PC-3 (cell line): ENCODE data around the gene NFATC1. TPM values are rescaled to one million over a fixed set of nuclear protein-coding genes. Genes with fewer than 3 reads are reported as not detected.

ENCODE experiments used
- ATAC-seq: fragments of 200-7000 bp; cut with Tn5 transposase; 2 replicates; pipeline ENCODE4 v1.9.1; 2020; ENCODE audit warnings: mild to moderate bottlenecking, moderate library complexity
- BruUV-seq: library from RNA; stranded (reverse); fragments of 400-500 nt; replicated peaks from 2 replicates; lab custom pipeline; 2021; lab: Mats Ljungman, UMichigan
- CTCF ChIA-PET: fragments of 300-600 bp; sonication (Branson Sonifier 250); formaldehyde crosslinking; loops from one replicate; lab custom pipeline; 2022; ENCODE audit warnings: antibody characterized with exemption; lab: Charles Lee
- POLR2A ChIA-PET: fragments of 300-600 bp; sonication (Branson Sonifier 250); formaldehyde crosslinking; loops from one replicate; lab custom pipeline; 2022; ENCODE audit warnings: antibody characterized with exemption; ENCODE audit not compliant: unreplicated experiment; lab: Charles Lee
- DNase-seq: peaks from one replicate; pipeline ENCODE4 v3.0.0-alpha.2; 2015
- H2AFZ ChIP-seq: fragments of 300-600 bp; sonication (generic); 2 replicates; pipeline ENCODE4 v1.6.0; 2016; ENCODE audit warnings: antibody characterized with exemption, low read length
- H3F3A ChIP-seq: fragments of 300-600 bp; sonication (generic); one replicate; pipeline ENCODE4 v1.6.0; 2017; ENCODE audit warnings: antibody characterized with exemption, low read length, control low read depth, mild to moderate bottlenecking; ENCODE audit not compliant: unreplicated experiment
- H3K27ac ChIP-seq: fragments of 300-600 bp; sonication (generic); 2 replicates; pipeline ENCODE4 v1.5.1; 2016; ENCODE audit warnings: mild to moderate bottlenecking, low read length
- H3K27me3 ChIP-seq: fragments of 300-600 bp; sonication (generic); 2 replicates; pipeline ENCODE4 v1.6.1; 2016; ENCODE audit warnings: low read length, mixed read lengths
- H3K36me3 ChIP-seq: fragments of 300-600 bp; sonication (generic); 2 replicates; pipeline ENCODE4 v1.6.1; 2016; ENCODE audit warnings: low read depth, mixed run types, low read length, mixed read lengths
- H3K4me1 ChIP-seq: fragments of 300-600 bp; sonication (generic); 2 replicates; pipeline ENCODE4 v1.5.1; 2016; ENCODE audit warnings: low read length; ENCODE audit not compliant: insufficient read depth
- H3K4me2 ChIP-seq: fragments of 300-600 bp; sonication (generic); 2 replicates; pipeline ENCODE4 v1.6.0; 2016; ENCODE audit warnings: low read length
- H3K4me3 ChIP-seq: fragments of 300-600 bp; sonication (generic); 2 replicates; pipeline ENCODE4 v1.5.1; 2016; ENCODE audit warnings: mild to moderate bottlenecking, low read length, mixed read lengths
- H3K79me2 ChIP-seq: fragments of 300-600 bp; sonication (generic); 2 replicates; pipeline ENCODE4 v1.6.1; 2017; ENCODE audit warnings: low read length, mixed read lengths
- H3K9ac ChIP-seq: fragments of 300-600 bp; sonication (generic); 2 replicates; pipeline ENCODE4 v1.6.0; 2016; ENCODE audit warnings: mild to moderate bottlenecking, low read length
- H3K9me2 ChIP-seq: fragments of 300-600 bp; sonication (generic); replicated peaks from 2 replicates; pipeline ENCODE4 v1.6.1; 2016; ENCODE audit warnings: mixed run types, low read length, mixed read lengths
- H3K9me3 ChIP-seq: fragments of 300-600 bp; sonication (generic); 2 replicates; pipeline ENCODE4 v1.6.1; 2016; ENCODE audit warnings: low read length, mixed read lengths
- H4K20me1 ChIP-seq: fragments of 300-600 bp; sonication (generic); 2 replicates; pipeline ENCODE4 v1.6.1; 2016; ENCODE audit warnings: low read length, mixed read lengths
- EZH2 ChIP-seq: fragments of 300-600 bp; sonication (generic); IDR thresholded peaks from one replicate; pipeline ENCODE4 v1.6.1; 2017; ENCODE audit warnings: antibody characterized with exemption, mild to moderate bottlenecking, low read length; ENCODE audit not compliant: unreplicated experiment
- EZH2phosphoT487 ChIP-seq: fragments of 300-600 bp; sonication (generic); IDR thresholded peaks from 2 replicates; pipeline ENCODE4 v1.6.1; 2018; ENCODE audit warnings: mild to moderate bottlenecking, antibody characterized with exemption, low read length, borderline replicate concordance
- intact Hi-C: fragments of 100-400 bp; cut with micrococcal nuclease; formaldehyde crosslinking; loops from 2 replicates; pipeline ENCODE4 v1.9.0; 2023
- total RNA-seq: library from RNA; depleted of rRNA; stranded (reverse); fragments of >200 nt; gene quantifications from 2 replicates; pipeline ENCODE4 v1.2.3, GENCODE V29; 2014
- TF ChIP-seq, protein P1 (sequence below): fragments of 300-600 bp; sonication (generic); conservative IDR thresholded peaks from 2 replicates; pipeline ENCODE4 v1.5.1; 2017; ENCODE audit warnings: antibody characterized with exemption, low read depth, mild to moderate bottlenecking, low read length

NFATC1 gene
- total RNA-seq, 1 experiment from 2014 or later, result 5.9 TPM

DNA sequence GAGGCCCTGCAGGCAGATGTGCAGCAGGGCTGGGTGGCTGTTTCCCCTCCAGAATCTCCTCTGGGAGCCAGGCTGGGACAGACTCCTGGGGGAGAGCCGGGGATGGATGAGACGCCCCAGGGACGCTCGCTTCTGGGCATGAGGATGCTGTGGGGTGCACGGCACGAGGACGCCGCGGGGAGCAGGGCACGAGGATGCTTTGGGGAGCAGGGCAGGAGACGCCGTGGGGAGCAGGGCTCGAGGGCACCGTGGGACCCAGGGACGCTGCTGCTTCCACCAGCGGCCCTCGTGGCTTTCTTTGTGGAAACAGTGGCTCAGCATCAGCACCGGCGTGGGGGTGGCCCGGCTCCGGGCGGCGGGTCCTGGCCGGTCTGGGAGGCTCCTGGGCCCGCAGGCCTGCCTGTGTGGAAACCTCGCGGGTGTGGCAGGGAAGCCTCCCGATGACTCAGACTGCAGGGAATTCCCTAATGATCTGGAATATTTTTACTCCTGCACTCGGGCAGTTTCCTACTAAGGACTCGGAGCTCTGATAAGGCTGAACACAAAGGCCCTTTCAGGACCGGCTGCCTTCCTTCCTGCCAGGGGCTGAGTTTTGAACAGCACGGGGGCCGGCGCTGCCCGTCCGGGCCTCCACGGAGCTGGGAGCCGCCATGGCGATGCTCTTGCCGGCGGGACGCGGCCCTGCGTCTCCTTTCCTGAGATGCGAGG is 62.6 kb downstream of the NFATC1 start:
- no peaks in the 10 kb centered on the region for H3K9me2 ChIP-seq
- peak; percentile 80 for DNase-seq
- peak; percentile 94 for ATAC-seq
- no peaks in the 10 kb centered on the region for H3K36me3 ChIP-seq
- H3K4me1 ChIP-seq, result peaks cover 11% of the 10 kb centered on the region
- H3K4me3 ChIP-seq, result no peak overlapping the region
- peak overlapping the region; percentile 69 for H3K4me2 ChIP-seq
- peak overlapping the region; percentile 49 for H3K27ac ChIP-seq
- intact Hi-C loops, result no loop called here
- no peaks in the 10 kb centered on the region for H4K20me1 ChIP-seq
- POLR2A ChIA-PET, result no interaction called here
- H3K27me3 ChIP-seq, result no peaks in the 10 kb centered on the region
- no peaks in the 10 kb centered on the region for H3F3A ChIP-seq
- CTCF ChIA-PET, result no interaction called here
- H3K79me2 ChIP-seq, result no peaks in the 10 kb centered on the region
- H3K9me3 ChIP-seq, result no peaks in the 10 kb centered on the region
- no peak for TF ChIP-seq EZH2
- TF ChIP-seq EZH2phosphoT487, result no peak
- TF ChIP-seq, protein P1, sequence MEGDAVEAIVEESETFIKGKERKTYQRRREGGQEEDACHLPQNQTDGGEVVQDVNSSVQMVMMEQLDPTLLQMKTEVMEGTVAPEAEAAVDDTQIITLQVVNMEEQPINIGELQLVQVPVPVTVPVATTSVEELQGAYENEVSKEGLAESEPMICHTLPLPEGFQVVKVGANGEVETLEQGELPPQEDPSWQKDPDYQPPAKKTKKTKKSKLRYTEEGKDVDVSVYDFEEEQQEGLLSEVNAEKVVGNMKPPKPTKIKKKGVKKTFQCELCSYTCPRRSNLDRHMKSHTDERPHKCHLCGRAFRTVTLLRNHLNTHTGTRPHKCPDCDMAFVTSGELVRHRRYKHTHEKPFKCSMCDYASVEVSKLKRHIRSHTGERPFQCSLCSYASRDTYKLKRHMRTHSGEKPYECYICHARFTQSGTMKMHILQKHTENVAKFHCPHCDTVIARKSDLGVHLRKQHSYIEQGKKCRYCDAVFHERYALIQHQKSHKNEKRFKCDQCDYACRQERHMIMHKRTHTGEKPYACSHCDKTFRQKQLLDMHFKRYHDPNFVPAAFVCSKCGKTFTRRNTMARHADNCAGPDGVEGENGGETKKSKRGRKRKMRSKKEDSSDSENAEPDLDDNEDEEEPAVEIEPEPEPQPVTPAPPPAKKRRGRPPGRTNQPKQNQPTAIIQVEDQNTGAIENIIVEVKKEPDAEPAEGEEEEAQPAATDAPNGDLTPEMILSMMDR, result no peak
- H2AFZ ChIP-seq, result no peak overlapping the region
- BruUV-seq, result no TSS peak
- H3K9ac ChIP-seq, result peak overlapping the region; percentile 27; the same call in 1 of the 2 replicates

DNA sequence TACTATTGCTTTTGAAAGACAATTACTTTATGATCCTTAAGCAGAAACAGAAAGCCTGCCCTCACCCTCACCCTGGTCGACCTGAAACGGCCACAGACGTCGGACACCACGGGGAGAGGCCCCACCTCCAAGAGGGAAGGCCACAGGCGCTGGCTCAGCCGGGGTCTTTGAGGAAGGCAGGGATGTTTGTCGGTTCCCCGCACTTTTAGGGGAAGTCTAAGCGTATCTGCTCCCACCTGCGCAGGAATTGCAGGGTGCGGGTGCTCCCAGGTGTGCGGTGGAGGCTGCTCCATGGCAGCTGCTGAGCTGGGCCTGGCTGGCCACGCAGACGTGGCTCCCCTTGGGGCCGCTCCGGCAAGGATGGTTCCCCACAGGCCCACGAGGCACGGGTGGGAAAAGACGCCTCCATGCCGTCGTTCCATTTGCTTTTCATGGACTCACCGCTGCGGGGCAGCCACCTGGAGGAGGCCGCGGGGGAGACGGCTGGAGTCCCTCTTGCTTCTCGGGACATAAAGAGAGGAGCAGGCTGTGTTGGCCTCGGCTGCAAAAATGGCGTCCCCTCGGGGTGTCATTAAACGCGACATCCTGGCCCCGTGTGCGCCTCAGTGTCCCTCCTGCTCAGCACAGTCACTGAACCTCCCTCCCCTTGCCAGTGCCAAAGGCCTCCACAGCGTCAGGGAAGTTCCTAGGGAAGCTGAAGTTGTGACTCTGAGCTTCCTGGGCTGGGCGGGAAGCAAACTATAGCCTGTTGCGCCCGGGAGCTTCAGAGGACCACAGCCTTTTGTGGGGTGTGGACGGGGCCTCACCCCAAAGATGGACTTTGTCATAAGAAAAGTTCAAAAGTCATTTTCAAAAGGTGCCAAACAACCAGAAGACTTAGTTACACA is 63.4 kb downstream of the NFATC1 start:
- ATAC-seq, result no peak
- peak overlapping the region; percentile 49 for H3K27ac ChIP-seq
- POLR2A ChIA-PET, result no interaction called here

More for the DNA sequence above, 63.4 kb downstream of the NFATC1 start:
- Histone ChIP-seq H3K36me3 (no peaks in the 10 kb centered on the region), H3K9ac (peak overlapping the region; percentile 27; the same call in 1 of the 2 replicates), H3K27me3 (no peaks in the 10 kb centered on the region), H3K9me3 (no peaks in the 10 kb centered on the region), H3K4me3 (no peak overlapping the region), H4K20me1 (no peaks in the 10 kb centered on the region), H3K9me2 (no peaks in the 10 kb centered on the region), H3K79me2 (no peaks in the 10 kb centered on the region), H3F3A (no peaks in the 10 kb centered on the region), H3K4me1 (peaks cover 11% of the 10 kb centered on the region), H2AFZ (no peak overlapping the region), H3K4me2 (peak overlapping the region; percentile 69)
- DNase-seq, result no peak
- TF ChIP-seq, protein P1, result no peak
- TF ChIP-seq EZH2phosphoT487, result no peak
- no peak for TF ChIP-seq EZH2
- no TSS peak for BruUV-seq
- CTCF ChIA-PET, result no interaction called here
- intact Hi-C loops, result no loop called here
